ENCODE measurements around the gene NT5DC3. TPM values are rescaled to one million over a fixed set of nuclear protein-coding genes. Genes with fewer than 3 reads are reported as not detected.

NT5DC3 gene
- total RNA-seq, 4 donors from 2014 or later = 4.7 to 32.2 (median 5.8) TPM

DNA sequence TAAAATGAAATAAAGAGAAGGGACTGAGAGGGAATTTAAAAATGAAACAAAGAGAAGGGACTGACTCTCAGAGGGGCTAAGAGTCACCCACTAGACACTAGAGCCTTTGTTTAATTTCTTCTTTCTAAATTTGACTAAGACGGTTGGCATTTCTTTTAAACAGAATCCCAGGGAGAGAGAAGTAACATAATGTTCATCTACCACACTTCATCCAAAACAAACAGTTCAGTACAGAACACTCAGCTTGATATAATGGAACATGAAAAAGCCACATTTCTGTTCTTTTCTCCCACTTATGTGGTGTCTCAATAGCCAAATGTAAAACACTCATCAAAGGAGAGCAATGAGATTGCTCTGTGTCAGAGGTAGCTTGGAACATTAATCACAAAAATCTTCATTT lies 10.1 kb upstream of the NT5DC3 start:
- WGBS, 2 donors = 65 to 84% methylated on average over 1 of the region's 1 CpG
- peaks cover 0 to 33% (median 0%) of the 10 kb centered on the region in 3 donors for H3K4me1 ChIP-seq
- no peak for DNase-seq
- no peaks in the 10 kb centered on the region for H3K9me3 ChIP-seq
- H3K4me3 ChIP-seq = no peak overlapping the region
- no peaks in the 10 kb centered on the region for H3K27me3 ChIP-seq
- intact Hi-C loops (cut with DNase I) = no loop called here
- no peaks in the 10 kb centered on the region for H3K36me3 ChIP-seq
- H3K27ac ChIP-seq = peak overlapping the region in 2 of 4 donors; percentile 72 to 73
- no peak for TF ChIP-seq POLR2A (IDR thresholded peaks at IDR 0.05)
- TF ChIP-seq, protein P1, sequence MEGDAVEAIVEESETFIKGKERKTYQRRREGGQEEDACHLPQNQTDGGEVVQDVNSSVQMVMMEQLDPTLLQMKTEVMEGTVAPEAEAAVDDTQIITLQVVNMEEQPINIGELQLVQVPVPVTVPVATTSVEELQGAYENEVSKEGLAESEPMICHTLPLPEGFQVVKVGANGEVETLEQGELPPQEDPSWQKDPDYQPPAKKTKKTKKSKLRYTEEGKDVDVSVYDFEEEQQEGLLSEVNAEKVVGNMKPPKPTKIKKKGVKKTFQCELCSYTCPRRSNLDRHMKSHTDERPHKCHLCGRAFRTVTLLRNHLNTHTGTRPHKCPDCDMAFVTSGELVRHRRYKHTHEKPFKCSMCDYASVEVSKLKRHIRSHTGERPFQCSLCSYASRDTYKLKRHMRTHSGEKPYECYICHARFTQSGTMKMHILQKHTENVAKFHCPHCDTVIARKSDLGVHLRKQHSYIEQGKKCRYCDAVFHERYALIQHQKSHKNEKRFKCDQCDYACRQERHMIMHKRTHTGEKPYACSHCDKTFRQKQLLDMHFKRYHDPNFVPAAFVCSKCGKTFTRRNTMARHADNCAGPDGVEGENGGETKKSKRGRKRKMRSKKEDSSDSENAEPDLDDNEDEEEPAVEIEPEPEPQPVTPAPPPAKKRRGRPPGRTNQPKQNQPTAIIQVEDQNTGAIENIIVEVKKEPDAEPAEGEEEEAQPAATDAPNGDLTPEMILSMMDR (IDR thresholded peaks at IDR 0.05) = no peak

- Histone ChIP-seq H3K9me3 (no peaks in the 10 kb centered on the region), H3K4me3 (no peak overlapping the region), H3K36me3 (no peaks in the 10 kb centered on the region), H3K27me3 (no peaks in the 10 kb centered on the region), H3K27ac (peak overlapping the region in 3 of 4 donors; percentile 51 to 73 (median 72)), H3K4me1 (peaks cover 0 to 33% (median 0%) of the 10 kb centered on the region in 3 donors)
- TF ChIP-seq POLR2A (IDR thresholded peaks at IDR 0.05) = no peak
- TF ChIP-seq, protein P1 (IDR thresholded peaks at IDR 0.05) = no peak
- WGBS, 2 donors = 89 to 97% methylated on average over 1 of the region's 1 CpG
- intact Hi-C loops (cut with DNase I) = no loop called here
- no peak for DNase-seq
These were observed 9.4 kb upstream of the NT5DC3 start for GRCh38 chr12:103850429-103850828.

DNA sequence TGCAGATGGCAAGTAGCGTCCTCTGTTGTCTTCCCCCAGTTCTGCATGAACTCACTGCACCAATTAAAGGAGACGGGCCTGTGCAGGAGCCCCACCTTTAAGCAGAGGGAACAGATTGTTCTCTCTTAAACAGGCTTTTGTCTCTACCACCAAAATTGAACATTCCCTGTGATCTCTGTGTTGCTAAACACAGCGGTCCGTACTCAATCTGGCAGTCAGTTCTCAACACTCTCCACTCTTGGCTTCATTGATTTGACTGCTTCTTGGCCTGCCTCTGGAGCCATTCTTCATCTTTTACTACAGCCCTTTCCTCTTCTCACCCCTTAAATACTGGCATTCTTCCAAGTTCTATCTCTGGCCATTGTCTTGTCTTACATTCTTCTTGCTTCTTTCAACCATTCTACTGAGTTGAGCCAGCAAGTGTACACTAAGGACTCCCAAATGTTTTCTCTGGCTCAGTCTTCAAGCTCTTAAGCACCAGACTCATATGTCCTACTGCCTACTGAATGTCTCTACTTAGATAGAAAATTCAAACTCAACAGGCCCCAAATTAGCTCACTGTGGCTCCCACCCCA lies 8.0 kb upstream of the NT5DC3 start:
- Histone ChIP-seq H3K27me3 (no peaks in the 10 kb centered on the region), H3K36me3 (no peaks in the 10 kb centered on the region), H3K27ac (peak overlapping the region in 3 of 4 donors; percentile 69 to 73 (median 72)), H3K4me1 (peaks cover 0 to 33% (median 0%) of the 10 kb centered on the region in 3 donors), H3K4me3 (no peak overlapping the region), H3K9me3 (no peaks in the 10 kb centered on the region)
- DNase-seq = no peak
- TF ChIP-seq, protein P1 (IDR thresholded peaks at IDR 0.05) = no peak
- no peak for TF ChIP-seq POLR2A (IDR thresholded peaks at IDR 0.05)
- intact Hi-C loops (cut with DNase I) = no loop called here
- 83 to 90% methylated on average over 4 of the region's 4 CpGs for WGBS, 2 donors

DNA sequence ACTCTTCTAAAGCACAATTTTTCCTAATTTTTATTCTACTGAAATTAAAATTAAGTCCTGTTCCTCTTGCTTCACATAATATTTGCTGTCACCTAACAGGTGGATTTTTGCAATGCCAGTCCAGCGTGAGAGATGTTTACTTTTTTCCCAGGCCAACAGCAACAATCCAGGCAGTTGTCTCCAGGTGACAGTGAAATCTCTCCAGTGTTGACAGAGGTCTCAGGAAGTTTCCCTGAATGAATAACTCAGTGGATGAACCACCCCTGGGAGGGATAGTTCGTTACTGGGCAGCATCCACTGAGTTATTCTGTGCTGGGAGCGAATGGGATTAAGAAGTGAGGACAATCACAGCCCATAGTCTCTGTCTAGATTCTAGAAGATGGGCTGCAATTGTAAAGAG lies 7.1 kb upstream of the NT5DC3 start:
- WGBS, 2 donors = 64 to 76% methylated on average over 3 of the region's 3 CpGs
- Histone ChIP-seq H3K9me3 (no peaks in the 10 kb centered on the region), H3K36me3 (no peaks in the 10 kb centered on the region), H3K27ac (peak overlapping the region in 3 of 4 donors; percentile 69 to 73 (median 70)), H3K4me1 (peaks cover 0 to 33% (median 0%) of the 10 kb centered on the region in 3 donors), H3K27me3 (no peaks in the 10 kb centered on the region), H3K4me3 (no peak overlapping the region)
- no peak for DNase-seq
- intact Hi-C loops (cut with DNase I) = no loop called here
- TF ChIP-seq POLR2A (IDR thresholded peaks at IDR 0.05) = no peak
- TF ChIP-seq, protein P1 (IDR thresholded peaks at IDR 0.05) = no peak

DNA sequence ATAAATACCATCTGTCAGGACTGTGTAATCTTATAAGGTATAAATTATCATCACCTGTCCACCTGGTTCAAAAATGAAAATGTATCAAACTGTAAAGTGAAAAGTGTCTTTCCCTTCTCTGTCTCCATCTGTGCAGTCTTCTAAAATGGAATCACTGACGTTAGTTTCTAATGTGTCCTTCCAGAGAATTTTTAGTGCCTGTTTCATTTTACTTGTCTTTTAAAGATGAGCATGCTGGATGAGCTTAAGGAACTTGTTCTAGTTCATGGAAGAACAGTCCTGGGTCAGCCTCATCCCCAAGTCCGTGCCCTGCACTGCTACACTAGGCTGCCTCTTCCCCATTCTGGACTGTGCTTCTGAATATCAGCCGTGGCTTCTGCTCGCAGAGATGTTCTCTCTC lies 5.4 kb upstream of the NT5DC3 start:
- Histone ChIP-seq H3K9me3 (no peaks in the 10 kb centered on the region), H3K4me1 (peaks cover 5 to 25% (median 10%) of the 10 kb centered on the region in 3 donors), H3K36me3 (no peaks in the 10 kb centered on the region), H3K27ac (peak overlapping the region in 2 of 4 donors; percentile 40 to 52), H3K4me3 (no peak overlapping the region), H3K27me3 (no peaks in the 10 kb centered on the region)
- DNase-seq = no peak
- no peak for TF ChIP-seq POLR2A (IDR thresholded peaks at IDR 0.05)
- TF ChIP-seq, protein P1 (IDR thresholded peaks at IDR 0.05) = no peak
- intact Hi-C loops (cut with DNase I) = no loop called here
- WGBS, 2 donors = 76 to 83% methylated on average over 4 of the region's 4 CpGs
